NCI-H69 (cell line): ENCODE results near the gene TRHDE.

Experiments used
- DNase-seq: peaks from one replicate; lab custom pipeline; 2025; lab: John Stamatoyannopoulos, UW

TRHDE gene, protein sequence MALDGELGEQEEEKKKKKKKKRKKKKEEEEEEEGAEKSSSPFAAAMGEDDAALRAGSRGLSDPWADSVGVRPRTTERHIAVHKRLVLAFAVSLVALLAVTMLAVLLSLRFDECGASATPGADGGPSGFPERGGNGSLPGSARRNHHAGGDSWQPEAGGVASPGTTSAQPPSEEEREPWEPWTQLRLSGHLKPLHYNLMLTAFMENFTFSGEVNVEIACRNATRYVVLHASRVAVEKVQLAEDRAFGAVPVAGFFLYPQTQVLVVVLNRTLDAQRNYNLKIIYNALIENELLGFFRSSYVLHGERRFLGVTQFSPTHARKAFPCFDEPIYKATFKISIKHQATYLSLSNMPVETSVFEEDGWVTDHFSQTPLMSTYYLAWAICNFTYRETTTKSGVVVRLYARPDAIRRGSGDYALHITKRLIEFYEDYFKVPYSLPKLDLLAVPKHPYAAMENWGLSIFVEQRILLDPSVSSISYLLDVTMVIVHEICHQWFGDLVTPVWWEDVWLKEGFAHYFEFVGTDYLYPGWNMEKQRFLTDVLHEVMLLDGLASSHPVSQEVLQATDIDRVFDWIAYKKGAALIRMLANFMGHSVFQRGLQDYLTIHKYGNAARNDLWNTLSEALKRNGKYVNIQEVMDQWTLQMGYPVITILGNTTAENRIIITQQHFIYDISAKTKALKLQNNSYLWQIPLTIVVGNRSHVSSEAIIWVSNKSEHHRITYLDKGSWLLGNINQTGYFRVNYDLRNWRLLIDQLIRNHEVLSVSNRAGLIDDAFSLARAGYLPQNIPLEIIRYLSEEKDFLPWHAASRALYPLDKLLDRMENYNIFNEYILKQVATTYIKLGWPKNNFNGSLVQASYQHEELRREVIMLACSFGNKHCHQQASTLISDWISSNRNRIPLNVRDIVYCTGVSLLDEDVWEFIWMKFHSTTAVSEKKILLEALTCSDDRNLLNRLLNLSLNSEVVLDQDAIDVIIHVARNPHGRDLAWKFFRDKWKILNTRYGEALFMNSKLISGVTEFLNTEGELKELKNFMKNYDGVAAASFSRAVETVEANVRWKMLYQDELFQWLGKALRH

DNA sequence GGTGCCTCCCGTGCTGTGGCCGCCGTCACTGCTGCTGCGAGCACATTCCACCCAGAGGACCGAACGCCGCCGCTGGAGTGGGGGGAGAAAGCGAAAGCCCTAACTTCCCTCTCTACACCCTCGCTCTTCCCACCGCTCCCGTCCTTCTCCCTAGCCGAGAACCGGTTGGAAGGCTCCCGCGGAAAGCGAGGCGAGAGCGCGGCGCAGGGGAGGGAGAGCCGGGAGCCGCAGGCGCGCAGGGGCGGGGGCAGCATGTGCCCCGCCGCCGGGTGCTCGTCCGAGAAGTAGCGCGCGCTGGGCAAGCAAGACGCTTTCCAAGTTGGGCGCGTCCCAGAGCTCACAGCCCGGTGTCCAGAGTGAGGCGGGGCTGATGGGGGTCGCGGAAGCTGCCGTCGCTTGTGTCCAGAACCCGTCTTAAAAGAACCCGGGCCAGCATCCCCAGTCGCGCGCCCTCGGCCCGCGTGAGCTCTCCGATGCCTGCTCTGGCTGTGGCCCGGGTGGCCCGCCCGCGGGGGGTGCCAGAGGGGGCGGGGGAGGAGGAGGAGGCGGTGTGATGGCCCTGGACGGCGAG, at the start of gene TRHDE:
Gene TRHDE (plus strand): TSS at position 280 of the 571 bp plus-strand sequence. CDS start 274 bp downstream, at position 554.
- DNase-seq, result peak; percentile 83

- no peak for DNase-seq
Observed at GRCh38 chr12:72226510-72226909, 45.7 kb upstream of the TRHDE start.

DNA sequence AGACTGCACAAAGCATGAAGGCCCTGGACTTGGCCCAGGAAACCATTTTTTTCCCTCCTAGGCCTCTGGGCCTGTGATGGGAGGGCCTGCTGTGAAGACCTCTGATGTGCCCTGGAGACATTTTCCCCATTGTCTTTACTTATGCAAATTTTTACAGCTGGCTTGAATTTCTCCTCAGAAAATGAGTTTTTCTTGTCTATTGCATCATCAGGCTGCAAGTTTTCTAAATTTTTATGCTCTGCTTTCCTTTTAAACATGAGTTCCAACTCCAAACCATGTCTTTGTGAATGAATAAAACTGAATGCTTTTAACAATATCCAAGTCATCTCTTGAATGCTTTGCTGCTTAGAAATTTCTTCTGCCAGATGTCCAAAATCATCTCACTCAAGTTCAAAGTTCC, 43.7 kb upstream of the TRHDE start:
- DNase-seq, result no peak

GRCh38 chr12:72230589-72230988, 41.6 kb upstream of the TRHDE start:
- no peak for DNase-seq

DNA sequence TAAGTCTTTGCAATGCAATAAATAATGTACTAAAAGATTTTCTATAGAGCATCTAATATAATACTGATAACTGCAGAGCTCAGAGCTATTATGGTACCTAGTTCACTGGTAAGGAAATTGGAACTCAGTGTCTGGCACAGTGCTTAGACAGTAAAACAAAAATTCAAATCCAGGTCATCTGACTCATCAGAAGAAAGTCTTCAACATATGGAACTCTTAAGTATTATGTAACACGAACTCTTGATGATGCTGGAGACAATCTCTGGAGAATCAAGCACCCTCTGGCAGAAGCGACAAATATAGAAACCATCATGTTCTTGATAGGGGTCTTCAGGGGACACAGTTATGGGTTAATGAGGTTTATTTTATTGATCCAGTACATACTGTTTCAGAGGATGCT, 37.3 kb upstream of the TRHDE start:
- DNase-seq, result peak; percentile 15

DNA sequence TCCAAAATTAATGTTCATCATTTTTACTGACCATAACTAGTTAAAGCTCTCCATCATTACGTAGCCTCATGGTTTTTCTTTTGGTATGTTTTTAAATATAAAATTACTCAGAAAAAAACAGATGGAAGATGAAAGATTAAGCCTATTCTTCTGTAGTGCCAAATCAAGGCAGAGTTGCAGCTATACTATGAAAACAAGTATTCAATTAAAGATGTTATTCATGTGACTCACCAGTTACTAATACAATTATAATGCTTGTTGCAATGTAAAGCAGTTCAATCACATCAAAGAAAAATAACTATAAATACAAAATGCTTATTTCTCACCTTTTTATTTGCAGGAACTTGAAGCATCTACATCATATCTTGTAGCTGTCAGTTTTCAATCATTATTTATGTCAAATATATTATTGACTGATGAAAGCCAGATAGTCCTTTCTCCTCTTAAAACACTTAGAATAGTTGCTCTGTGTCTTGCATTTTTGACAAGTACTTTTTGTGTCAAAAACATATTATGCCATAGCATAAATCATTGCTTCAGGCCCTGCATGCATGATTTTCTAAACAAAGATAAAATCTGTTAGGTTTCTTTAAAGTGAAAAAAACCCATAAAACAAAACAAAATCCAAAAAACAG, 36.0 kb upstream of the TRHDE start:
- no peak for DNase-seq

- peak; percentile 7 for DNase-seq
Observed at GRCh38 chr12:72241552-72241951, 30.6 kb upstream of the TRHDE start.

GRCh38 chr12:72242946-72243345, 29.2 kb upstream of the TRHDE start:
- no peak for DNase-seq

DNA sequence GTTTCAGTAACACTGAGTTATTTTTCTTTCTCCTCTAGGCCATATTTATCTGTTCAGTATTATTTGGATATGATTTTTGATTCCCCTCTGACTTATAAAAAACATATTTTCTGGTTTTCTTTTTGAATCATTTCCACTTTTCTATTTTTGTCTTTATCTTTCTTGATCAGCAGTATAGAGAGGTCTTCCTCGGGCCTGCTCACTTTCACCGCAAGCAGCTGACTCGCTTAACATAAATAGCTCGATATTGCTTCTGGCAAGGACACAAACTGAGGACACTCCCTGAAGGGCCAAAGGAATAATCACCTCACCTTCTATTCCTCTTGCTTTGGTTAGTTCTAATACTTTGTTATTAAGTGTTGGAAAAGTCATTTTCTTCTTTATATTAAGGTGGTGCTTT, 25.8 kb upstream of the TRHDE start:
- no peak for DNase-seq

GRCh38 chr12:72250346-72250745, 21.8 kb upstream of the TRHDE start:
- DNase-seq, result no peak

DNA sequence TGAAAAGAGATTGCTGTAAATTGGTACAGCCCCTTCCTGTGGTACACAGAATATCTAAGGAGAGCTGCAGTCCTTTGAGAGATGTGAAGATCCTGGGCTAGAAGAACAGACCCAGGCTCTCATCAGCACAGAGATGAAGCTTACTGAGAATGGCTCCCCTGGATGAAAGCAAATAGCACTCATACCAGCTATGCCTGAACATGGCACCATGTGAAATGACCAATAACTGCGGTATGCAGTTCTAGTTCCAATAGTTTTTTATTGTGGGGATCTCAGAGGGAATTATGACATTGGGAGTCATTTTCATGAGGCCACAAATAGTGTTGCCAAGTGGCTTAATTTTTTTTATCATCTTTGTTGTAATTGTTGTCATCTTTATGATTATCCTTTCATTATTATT, 15.4 kb upstream of the TRHDE start:
- DNase-seq, result no peak

DNA sequence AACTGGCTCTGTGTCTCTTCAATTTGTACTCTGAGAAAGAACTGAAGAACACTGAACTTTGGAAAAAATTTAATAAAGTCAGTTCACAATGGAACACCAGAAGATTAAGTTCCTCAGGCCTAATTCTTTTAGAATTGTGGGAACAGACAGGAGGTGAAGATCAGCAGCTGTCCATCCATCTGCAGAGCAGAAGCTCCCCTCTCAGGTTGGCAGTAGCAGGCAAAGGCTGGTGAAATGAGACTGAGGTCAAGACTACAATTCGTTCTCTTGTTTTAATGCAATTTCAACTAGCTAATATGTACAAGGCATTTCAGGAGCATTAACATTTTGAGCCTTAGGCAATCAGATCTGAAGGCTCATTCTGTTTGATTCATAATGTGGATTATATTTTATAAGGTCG, 10.3 kb upstream of the TRHDE start:
- no peak for DNase-seq

DNA sequence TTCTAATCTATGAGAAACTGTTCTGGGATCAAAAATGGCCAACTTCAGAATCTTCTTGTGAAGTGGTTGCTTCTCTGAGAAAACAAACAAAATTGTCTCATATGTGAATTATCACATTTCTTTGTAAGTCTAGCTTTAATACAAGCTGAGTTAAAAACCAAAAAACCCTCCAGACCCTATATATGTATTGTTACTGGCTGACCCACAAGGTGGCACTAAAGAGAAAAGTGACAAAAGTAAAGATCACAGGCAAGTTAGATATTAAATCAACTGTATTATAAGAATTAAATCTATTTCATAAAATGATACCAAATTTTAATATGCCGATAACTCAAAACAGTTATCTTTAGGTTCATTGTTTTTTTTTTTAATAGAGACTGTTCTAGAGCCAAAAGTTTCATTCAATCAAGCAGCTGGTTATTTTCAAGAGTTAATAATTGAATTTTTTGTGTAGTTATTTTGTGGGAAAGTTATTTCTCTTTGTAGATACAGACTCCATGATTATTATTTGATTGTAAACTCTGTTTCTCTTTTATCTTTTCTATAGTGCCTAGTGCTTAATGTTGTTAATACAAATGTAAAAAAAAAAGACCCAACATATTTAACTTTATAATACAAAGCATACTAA, 7.5 kb upstream of the TRHDE start:
- peak; percentile 55 for DNase-seq

GRCh38 chr12:72267974-72268373, 4.2 kb upstream of the TRHDE start:
- DNase-seq, result peak; percentile 52

- peak; percentile 25 for DNase-seq
Observed at GRCh38 chr12:72268386-72268785, 3.8 kb upstream of the TRHDE start.

DNA sequence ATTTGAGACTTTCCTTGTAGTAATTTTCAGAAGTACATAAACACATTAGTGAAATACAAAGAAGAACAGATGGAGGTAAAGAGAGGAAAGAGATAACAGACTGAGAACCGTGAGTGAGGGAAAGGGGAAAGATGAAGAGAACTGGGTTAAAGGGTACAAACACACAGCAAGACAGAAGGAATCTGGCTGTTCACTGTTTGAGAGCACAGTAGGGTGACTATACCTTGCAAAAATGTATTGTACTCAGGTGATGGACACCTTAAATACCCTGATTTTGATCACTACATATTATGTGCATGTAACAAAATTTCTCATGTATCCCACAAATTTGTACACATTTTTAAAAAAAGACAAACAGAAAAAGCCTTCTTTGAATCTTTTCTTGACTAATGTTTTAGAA, 2.7 kb upstream of the TRHDE start:
- DNase-seq, result peak; percentile 37

DNA sequence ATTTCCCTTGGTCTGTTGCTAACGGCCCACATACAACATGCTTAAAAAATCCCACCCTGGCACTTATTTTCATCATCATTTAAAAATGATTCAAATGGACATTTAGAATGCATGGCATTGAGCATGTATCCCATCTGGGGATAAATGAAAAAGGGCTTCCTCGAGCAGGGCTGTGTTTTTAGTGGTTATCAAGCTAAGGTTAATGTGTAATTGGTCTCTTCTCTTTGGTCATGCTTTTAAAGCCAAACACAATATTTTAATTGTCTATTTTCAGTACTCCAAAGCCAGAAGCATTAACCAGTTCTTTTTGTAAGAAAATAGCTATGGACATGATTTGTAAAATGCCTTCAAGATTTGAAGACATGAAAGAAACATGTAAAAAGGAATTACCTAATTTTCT, 1.9 kb upstream of the TRHDE start:
- no peak for DNase-seq

DNA sequence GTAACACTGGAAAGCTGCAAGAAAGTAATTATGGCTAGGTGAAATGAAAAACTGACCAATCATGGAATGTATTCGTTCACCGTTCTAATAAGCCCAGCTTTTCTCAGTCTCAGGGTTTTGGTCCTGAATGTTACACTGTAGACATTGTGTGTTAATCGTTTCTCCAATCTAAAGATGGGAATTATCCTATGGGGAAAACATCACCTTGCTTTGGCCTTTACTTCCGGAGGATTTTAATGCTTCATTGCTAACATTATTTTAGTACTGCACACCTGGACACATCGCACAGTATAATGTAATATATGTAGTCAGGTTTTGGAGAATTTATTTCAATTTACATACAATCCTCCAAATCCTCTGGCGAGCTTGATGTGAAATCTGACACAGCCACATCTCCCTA, 1.2 kb upstream of the TRHDE start:
- peak; percentile 45 for DNase-seq

- DNase-seq, result peak; percentile 81
Observed at GRCh38 chr12:72271451-72272090, 599 bp upstream of the TRHDE start.

- peak; percentile 67 for DNase-seq
Observed at GRCh38 chr12:72272731-72273498, 745 bp downstream of the TRHDE start.
